HG02759 (cell line): Measurements from ENCODE around the gene NDE1.
"Not testable (repeated sequence)": the region's sequence is repeated elsewhere in the genome, so short reads cannot be mapped to it uniquely, and the experiment has no call there.

Source experiments
- ATAC-seq: cut with Tn5 transposase; IDR thresholded peaks from one replicate; pipeline ENCODE4 v1.9.1; 2021; ENCODE audit warnings: mild to moderate bottlenecking, moderate library complexity; ENCODE audit not compliant: unreplicated experiment

NDE1 gene

DNA sequence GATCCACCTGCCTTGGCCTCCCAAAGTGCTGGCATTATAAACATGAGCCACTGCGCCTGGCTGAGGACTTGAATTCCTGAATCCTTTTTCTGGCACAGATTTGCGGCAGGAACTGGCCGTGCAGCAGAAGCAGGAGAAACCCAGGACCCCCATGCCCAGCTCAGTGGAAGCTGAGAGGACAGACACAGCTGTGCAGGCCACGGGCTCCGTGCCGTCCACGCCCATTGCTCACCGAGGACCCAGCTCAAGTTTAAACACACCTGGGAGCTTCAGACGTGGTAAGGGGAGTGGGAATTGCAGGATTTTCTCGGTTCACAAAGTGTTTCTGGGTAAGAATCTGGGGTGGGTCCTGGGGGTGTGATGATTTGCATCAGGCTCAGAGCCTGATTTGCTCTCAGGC, 41.0 kb downstream of the NDE1 start:
- ATAC-seq = no peak

DNA sequence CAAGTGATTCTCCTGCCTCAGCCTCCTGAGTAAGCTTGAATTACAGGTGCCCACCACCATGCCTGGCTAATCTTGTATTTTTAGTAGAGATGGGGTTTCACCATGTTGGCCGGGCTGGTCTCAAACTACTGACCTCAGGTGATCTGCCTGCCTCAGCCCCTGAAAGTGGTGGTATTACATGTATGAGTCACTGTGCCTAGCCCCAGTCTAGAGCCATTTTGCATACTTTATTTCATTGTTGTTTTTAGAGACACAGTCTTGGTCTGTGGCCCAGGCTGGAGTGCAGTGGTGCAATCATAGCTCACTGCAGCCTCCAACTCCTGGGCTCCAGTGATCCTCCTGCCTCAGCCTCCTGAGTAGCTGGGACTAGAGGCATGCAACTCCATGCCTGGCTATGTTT, 42.5 kb downstream of the NDE1 start:
- not testable (repeated sequence) for ATAC-seq

DNA sequence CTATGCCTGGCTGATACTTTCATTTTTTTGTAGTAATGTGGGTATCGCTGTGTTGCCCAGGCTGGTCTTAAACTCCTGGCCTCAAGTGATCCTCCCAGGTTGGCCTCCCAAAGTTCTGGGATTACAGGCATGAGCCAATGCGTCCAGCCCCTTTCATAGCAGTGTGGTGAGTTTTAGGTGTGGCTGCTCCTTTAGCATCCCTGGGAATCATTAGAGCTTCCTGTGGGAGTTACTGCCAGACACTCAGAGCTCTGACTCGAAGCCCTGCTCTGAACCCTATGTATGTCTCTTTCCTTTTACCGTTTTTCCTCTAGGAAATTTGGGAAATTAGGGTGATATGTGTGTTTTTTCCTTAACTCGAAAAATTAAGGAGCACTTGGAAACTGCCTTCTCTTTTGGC, 44.5 kb downstream of the NDE1 start:
- no peak for ATAC-seq

DNA sequence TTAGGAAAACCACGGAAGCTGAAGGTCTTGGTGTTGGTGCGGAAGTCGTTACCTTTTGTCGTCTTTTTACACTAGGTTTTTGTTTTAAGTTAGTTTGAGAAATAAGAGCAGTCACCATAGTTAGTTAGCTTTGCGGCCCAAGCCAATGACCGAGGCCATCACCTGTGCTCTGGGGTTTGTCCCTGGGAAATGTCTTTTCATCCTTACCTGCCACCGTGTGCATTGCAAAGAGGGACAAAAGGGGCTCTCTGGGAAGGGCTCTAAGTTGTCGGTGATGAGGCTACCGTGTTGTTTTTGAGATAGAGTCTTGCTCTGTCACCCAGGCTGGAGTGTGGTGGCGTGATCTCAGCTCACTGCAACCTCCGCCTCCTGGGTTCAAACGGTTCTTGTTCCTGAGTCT, 49.8 kb downstream of the NDE1 start:
- no peak for ATAC-seq

DNA sequence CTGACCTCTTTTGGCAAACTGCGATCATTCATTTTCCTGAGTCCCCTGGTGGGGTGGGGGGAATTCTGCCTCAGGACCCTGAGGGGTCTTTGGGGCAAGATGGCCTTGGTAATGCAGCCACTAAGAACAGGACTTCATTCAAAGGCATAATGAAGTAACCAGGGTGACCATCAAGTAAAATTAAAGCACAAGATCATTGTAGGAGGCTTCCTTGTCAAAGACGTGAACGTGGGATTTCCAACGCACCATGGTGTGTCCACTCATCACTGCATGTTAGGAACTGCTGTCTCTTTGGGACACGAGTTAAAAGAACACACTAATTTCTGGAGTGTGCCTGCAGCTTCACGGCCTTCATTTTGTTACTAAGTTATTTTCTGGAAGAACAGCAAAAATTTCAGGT, 51.3 kb downstream of the NDE1 start:
- no peak for ATAC-seq

DNA sequence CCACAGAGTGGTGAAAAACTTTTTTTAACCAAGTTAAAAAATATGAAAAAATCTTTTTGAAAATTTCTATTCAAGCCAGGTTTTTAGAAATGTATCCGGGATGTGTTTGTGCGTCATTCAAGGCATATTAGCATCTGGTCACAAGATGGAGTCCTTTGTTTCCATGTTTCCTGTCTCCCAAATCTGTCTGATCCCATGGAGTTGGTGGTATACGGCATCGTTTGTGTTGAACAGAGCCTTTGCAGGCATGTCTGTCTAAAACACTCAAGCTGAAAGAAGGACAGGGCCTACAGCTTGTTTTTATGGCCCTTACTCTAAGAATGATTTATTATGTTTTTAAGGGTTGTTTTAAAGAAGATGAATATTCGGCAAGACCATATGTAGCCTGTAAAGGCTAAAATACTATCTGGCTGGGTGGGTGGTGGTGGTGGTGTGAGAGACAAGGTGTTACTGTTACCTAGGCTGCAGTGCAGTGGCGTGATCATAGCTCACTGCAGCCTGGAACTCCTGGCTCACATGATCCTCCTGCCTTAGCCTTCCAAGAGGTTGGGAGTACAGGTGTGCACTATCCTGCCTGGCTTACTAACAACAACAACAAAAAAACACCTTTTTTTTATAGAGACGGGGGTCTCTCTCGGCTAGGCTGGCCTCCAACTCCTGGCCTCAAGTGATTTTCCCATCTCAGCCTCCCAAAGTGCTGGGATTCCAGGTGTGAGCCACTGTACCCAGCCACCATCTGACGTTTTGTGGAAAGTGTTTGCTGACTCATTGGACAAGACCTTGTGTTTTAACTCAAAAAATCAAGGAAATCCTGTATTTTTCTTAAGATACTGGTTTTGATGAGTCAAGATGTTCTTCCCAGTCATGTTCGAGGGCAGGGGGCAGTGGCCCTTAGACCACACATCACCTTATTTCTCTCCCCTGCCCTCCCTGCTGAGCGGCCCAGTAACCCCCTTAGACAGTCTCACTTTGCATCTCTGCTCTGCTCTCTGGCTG, 52.2 kb downstream of the NDE1 start:
- no peak for ATAC-seq

DNA sequence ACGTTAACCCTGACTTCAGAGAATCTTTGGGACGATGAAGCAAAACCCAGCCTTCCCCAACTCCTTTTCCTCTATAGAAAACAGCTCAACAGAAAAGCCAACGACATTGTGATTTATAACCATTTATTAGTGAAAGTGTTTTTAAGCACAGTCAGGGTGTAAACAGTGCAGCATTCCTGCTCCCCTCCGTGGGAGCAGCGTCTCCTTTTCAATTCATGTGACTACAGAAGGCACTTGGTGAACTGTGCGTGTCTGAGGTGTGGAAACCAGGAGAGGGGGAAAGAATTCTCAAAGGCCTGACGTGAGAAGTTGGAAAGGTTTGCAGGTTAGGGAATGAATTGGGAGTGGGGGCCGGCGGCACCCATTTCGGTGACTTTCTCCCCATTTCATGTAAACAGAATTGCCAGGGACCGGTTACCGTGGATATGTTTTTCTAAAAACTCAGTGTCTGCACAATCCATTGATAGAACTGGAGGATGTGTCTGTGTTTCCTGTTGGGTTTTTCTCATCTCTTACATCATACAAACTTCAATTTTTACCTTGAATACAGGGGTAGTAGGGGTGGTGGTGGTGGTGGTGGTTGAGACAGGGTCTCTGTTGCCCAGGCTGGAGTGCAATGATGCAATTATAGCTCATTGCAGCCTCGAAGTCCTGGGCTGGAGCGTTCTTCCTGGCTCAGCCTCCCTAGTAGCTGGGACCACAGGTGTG, 53.1 kb downstream of the NDE1 start:
- ATAC-seq = no peak

DNA sequence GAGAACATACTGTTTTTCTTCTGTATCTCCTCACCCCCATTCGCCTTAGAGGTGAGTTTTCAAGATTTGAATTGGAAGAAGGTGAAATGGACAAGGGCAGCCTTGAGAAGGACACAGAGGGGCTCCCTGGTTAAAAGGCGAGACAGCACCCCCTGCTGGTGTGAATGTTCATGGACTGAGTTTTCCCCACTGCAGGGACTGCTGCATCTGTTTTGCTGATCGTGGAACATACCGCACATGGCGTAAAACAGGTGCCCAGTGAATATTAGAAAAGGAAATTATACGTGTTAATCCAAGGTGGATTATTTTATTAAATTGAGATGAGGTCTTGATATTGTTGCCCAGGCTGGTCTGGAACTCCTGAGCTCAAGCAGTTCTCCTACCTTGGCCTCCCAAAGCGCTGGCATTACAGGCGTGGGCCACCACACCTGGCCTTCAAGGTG, 54.5 kb downstream of the NDE1 start:
- ATAC-seq = no peak

DNA sequence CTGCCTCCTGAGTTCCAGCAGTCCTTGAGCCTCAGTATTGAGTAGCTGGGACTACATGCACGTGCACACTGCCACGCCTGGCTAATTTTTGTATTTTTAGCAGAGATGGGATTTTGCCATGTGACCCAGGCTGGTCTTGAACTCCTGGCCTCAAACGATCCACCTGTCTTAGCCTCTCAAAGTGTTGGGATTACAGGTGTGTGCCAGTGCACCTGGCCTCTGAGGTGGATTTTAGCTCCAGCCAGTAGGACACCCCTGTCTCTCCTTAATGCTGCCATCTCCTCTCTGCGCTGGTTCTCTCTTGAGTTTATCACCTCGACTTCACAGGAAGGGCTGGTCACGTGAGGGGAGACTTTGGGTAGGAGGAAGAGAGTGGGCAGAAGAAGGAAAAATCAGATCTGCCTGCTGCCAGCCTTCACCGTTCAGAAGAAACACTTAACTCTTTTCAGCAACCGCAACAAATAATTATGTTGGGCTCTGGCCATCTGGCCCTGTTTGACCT, 55.1 kb downstream of the NDE1 start:
- ATAC-seq = no peak

DNA sequence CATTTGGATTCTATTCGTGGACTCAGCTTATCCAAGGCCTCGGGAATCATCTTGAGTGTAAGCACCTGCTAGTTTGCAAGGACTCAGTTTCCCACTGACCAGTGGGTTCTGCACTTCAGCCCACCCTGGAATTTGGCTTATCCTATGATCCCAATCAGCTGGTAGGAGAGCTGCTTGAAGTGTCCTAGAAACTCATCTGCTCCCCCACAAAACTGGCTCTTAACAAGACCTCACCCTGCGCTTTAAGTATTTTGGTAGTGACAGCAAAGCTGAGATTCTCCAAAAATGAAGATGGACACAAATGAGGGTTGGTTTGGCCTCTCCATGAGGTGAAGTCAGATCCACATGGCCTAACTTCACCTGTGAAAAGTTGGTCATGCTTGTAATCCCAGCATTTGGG, 57.3 kb downstream of the NDE1 start:
- ATAC-seq = no peak

DNA sequence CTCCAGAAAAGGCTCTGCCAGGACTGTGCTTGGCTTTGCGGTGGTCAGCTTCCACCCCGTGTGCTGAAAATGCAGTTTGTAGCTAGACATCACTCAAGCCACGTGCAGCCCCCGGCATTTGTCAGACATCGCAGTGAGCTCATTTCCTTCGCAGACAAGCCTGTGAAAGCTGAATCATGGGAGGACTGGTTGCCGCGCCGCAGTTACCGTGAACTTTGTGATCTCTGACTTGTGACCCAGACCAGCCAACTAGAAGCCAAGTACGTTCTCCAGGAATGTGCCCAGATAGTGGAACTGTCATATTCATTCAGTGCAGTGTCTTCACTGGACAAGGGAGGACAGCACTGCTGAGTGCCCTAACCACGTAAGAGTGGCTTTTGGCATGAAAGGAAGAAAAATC, 58.1 kb downstream of the NDE1 start:
- ATAC-seq = no peak

DNA sequence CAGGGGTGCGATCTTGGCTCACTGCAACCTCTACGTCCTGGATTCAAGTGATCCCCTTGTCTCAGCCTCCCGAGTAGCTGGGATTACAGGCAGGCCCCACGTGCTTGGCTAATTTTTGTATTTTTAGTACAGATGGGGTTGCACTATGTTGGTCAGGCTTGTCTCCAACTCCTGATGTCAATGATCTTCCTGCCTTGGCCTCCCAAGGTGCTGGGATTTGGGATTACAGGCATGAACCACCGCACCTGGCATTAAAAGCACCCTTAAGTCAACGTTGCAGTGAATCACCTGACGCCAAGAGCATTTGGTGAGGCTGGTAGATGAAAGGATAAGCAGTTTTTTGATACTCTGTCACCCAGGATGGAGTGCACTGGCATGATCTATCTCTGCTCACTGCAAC, 59.0 kb downstream of the NDE1 start:
- no peak for ATAC-seq

DNA sequence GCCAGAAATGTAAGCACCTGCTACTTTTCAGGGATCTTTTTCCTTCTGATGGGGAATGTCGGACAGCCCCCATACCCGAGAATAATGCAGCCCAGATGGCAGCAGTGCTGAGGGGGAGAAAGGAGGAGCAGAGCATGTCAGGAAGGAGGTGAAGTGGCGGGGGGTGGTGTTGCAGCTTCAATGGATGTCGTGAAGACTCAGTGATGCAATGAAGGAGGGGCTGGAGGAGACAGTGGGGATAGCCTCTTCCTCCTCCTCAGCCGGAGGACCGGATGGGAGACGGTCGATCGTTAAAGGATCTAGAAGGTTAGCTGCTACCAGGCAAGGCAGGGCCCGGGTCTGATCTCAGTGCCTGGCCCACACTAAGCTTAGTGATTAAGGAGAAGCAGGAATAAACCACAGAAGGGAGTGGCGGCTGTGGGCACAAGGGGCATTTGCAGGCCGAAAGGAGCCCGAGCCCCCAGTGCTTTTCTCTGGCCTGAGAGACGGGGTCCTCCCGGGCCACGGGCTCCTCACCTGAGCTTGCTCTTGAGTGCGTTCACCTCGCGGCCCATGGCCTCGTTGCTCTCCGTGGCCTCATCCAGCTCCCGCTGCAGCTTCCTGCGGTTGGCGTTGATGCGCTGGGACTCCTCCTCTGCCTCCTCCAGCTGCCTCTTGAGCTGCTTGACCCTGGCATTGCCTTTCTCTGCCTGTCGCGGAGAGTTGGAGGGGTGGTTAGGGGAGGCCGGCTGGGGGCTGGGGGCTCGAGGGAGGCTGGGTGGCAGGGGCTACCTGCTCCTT, 64.5 kb downstream of the NDE1 start:
- ATAC-seq = no peak

DNA sequence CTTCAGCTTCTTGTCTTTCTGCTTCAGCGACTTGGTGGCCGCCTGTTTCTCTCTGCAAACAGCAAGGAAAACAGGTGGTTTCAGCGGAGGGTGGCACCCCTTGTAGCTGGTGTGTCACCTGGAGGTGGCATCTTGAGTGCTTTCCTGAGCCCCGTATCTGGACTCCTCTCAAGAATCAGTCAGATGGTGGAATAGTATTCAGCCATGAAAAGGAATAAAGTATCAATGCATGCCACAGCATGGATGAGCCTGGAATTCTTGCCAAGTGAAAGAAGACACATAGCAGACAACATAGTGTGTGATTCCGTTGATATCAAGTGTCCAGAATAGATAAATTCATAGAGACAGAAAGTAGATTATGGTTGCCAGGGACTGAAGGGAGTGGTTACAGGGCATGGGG, 65.2 kb downstream of the NDE1 start:
- ATAC-seq = no peak

DNA sequence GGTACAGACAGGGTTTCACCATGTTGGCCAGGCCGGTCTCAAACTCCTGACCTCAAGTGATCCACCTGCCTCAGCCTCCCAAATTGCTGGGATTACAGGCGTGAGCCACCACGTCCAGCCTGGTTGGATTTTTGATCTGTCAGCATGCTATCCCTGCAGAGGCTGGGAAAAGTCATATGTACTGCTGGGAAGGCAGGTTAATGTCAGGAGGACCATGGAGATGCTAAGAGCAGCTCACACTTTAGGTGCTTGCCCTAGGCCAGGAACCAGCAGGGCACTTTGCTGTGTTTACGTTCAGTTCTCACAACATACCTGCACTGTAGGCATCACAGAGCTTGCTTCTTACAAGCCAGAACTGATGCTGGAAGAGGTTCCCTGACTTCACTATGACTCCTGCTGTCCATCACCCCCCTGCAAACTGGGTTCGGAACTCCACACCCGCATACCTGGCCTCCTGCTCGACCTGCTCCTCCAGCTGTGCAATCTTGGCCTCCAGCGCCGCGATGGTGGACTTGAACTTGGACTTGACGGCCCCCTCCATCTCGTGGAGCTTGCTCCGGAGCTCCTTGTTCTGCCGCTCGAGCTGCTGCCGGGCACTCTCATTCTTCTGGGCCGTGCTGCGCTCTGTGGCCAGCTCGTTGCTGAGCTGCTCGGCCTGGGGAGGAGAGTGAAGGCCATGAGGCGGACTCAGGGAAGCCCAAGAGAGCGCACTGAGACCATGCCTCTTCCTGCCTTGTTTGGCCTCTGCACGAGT, 66.8 kb downstream of the NDE1 start:
- ATAC-seq = no peak

DNA sequence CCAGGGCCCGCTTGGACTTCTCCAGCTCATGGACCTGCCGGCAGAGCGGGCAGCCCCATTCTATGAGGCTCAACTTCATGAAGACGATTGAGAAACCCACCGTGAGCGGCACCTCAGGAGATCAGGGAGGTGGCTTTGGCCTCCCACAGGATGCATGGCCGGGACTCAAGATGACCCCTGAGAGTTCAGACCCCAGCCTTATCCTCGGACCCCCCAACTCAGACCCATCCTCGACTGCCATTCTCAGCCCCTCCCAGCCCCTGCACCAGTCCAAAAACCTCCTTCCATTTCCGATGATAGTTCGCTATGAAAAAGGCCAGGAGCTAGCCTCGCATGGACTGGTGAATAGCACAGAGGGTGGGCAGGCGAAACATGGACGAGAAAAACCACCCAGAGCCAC, 71.0 kb downstream of the NDE1 start:
- no peak for ATAC-seq

DNA sequence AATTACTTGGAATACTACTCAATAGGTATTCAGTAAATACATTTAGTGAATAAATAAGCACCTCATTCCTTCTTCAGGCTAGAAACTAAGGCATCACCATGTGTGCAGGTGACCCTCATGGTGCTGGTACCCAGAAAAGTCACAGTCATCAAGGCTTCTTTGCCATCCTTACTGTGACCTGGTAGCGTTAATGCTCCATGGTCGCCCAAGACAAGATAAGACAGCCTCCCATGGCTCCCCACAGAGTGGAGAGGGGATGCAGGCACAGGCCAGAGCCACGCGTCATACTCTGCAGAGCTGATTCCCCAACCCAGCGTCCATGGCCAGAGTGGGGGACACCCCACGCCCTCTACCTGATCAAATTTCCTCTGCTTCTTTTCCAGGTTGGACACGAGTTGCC, 73.8 kb downstream of the NDE1 start:
- ATAC-seq = no peak

DNA sequence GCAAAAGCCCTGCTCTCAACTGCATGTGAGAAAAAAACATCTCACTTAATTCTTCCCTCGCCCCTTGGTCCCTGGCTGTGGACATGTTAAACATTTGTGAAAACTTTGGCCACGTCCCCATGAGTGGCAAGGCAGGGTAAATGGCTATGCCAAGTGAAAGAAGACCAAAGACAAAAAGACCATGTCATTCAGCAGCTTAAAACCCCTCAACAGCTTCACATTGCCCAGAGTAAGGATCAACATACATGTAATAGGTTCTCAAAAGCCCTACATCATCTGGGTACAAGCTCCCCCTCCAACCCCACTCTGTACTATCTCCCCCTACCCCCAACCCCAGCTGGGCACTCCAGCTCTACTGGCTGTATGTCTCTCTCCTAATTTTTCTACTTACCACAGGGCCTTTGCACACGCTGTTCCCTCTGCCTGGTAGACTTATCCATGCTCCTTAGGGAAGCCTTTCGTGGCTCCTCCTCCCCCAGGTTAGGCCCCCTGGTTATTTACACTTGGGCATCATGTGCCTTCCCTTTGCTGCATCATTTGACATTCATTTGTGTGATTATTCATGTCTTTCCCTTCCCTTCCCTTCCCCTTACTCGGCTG, 75.7 kb downstream of the NDE1 start:
- no peak for ATAC-seq

DNA sequence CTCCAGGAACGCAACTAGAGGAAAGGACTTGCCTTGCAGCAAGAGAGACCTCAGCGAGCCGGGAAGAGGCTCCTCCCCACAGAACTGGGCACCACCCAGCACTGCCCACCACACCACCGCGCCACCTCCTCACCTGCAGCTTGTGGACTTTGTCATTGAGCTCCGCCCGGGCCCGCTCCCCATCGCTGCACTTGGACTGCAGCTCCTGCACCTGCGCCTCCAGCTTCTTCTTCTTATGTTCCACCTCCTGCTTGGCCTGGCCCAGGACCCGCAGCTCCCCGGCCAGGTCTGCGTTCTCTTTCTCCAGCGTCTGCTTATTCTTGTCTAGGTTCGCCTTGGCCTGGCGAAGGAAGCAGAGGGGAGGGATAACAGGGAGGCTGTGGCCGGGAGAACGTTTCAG, 76.7 kb downstream of the NDE1 start:
- no peak for ATAC-seq

DNA sequence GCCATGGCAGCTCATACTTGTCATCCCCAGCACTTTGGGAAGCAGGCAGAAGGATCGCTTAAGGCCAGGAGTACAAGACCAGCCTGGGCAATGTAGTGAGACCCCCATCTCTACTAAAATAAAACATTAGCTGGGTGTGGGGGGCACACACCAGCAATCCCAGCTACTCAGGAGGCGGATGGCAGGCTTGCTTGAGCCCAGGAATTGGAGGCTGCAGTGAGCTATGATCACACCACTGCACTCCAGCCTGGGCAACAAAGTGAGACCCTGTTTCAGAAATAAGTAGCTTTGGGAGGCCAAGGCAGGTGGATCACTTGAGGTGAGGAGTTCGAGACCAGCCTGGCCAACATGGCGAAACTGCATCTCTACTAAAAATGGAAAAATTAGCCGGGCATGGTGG, 77.7 kb downstream of the NDE1 start:
- not testable (repeated sequence) for ATAC-seq
